Neural progenitor cell (in vitro differentiated cells): Measurements from ENCODE around the gene RAB6B.

Experiments used
- EZH2 ChIP-seq: fragments of 200-600 bp; sonication (generic); IDR thresholded peaks from 2 replicates; pipeline ENCODE4 v1.6.1; 2017; ENCODE audit warnings: antibody characterized with exemption, mild to moderate bottlenecking, moderate library complexity
- EZH2phosphoT487 ChIP-seq: fragments of 200-600 bp; sonication (generic); IDR thresholded peaks from 2 replicates; pipeline ENCODE4 v1.6.1; 2017; ENCODE audit warnings: antibody characterized with exemption
- TF ChIP-seq, protein P1 (sequence below): fragments of 200-600 bp; sonication (generic); IDR thresholded peaks from 2 replicates; pipeline ENCODE4 v1.5.1; 2017; ENCODE audit warnings: antibody characterized with exemption, mild to moderate bottlenecking

DNA sequence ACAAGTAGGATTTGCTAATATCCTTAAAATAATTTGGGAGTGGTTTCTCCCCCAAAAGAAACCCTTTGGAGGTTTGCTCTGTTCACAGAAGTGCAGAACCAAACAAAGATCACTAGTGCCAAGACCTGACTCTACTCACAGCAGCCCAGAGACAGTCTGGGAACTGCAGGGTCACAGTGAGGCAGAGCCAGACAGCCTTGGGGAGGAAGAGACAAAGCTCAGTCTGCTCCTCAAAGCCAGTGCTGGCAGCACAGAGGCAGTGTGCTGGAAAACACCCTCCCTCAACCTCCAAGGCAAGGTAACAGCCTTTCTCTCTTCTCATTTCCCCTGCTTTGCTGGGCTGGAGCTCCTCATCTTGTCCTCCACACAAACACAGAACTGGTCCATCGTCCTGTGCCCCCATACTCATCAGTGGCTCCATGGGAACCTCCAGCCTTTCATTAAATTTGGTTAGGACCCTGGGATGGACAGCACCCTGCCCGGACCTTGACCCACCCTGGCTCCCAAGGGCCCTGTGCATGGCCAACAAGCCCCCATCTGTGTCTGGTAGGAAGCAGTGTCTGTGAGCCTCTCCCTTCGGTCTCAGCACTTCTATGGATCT lies 12.6 kb downstream of the RAB6B start:
- TF ChIP-seq, protein P1, sequence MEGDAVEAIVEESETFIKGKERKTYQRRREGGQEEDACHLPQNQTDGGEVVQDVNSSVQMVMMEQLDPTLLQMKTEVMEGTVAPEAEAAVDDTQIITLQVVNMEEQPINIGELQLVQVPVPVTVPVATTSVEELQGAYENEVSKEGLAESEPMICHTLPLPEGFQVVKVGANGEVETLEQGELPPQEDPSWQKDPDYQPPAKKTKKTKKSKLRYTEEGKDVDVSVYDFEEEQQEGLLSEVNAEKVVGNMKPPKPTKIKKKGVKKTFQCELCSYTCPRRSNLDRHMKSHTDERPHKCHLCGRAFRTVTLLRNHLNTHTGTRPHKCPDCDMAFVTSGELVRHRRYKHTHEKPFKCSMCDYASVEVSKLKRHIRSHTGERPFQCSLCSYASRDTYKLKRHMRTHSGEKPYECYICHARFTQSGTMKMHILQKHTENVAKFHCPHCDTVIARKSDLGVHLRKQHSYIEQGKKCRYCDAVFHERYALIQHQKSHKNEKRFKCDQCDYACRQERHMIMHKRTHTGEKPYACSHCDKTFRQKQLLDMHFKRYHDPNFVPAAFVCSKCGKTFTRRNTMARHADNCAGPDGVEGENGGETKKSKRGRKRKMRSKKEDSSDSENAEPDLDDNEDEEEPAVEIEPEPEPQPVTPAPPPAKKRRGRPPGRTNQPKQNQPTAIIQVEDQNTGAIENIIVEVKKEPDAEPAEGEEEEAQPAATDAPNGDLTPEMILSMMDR, result no peak
- TF ChIP-seq EZH2, result no peak
- TF ChIP-seq EZH2phosphoT487, result no peak
